AG20443 (cell line): Measurements from ENCODE around the gene GPNMB.
"Not testable (repeated sequence)": the region's sequence is repeated elsewhere in the genome, so short reads cannot be mapped to it uniquely, and the experiment has no call there.

Experiments used
- DNase-seq: peaks from one replicate; pipeline ENCODE4 v3.0.0; 2012; ENCODE audit warnings: low spot score, mixed read lengths

The GPNMB gene

DNA sequence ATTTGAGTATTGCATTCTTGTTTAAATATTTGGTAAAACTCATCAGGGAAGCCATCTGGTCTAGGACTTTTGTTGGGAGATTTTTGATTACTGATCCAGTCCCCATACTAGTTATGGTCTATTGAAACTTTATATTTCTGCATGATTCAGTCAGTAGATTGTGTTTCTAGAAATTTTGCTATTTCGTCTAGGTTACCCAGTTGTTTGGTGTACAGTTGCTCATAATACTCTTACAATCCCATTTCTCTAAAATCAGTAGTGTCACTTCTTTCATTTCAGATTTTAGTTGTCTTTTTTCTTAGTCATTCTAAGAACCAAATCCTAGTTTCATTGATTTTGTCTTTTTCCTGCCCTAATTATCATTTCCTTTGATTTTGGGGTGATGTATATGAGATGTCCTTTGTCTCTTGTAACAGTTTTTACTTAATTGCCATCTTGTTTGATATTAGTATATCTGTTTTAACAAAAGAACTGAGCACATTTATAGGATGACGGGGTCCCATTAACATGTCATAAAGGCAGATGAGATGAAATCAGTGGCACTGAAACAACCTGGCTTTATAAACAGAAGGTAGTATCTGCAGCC, 60.5 kb downstream of the GPNMB start:
- DNase-seq: no peak

DNA sequence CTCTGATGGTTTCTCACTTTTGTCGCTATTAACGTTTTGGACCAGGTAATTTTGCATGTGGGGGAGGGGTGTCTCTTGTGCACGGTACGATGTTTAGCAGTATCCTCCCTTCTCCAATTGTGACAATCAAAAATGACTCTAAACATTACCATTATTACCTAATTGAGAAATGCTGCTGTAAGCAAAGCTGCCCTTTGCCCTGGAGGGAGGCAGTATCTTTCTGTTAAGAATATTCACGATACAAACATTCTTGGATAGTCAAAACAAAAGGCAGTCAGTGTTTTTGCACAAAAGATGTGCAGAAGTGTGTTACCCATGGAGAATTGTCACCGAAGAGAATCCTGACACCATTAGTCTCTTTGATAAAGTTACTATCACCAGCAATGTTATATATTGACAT, 62.2 kb downstream of the GPNMB start:
- no peak for DNase-seq

GRCh38 chr7:23312141-23312540, 65.6 kb downstream of the GPNMB start:
- DNase-seq: not testable (repeated sequence)

DNA sequence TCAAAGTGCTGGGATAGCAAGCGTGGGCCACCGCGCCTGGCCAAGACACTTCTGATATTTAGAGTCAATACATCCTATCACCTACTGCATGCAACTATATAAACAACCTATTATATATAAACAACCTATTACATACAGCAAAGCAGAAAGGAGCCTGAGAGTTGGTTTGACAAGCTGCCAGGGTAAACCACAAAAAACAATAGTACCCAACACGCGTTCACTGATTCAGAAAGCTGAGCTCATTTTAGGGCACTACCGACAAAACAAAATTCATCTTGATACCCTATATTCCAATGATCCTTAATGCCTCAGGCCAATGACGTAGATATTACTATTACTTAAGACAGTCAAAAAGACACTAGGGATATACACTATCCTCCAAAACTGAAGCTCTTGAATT, 68.8 kb downstream of the GPNMB start:
- DNase-seq: no peak
